Osteocyte (in vitro differentiated cells): ENCODE results near the gene ELMOD3. TPM values are rescaled to one million over a fixed set of nuclear protein-coding genes. Genes with fewer than 3 reads are reported as not detected.

ENCODE experiments used
- DNase-seq: peaks from one replicate; pipeline ENCODE4 v3.0.0; 2021; ENCODE audit warnings: mixed read lengths; ENCODE audit not compliant: unreplicated experiment; ENCODE audit errors: extremely low spot score
- H3K27ac Mint-ChIP-seq: one replicate; pipeline ENCODE4 v1.8.0; 2021; ENCODE audit warnings: mild to moderate bottlenecking, mixed read lengths; ENCODE audit not compliant: unreplicated experiment
- H3K27me3 Mint-ChIP-seq: one replicate; pipeline ENCODE4 v1.8.0; 2021; ENCODE audit warnings: mixed read lengths; ENCODE audit not compliant: unreplicated experiment
- H3K36me3 Mint-ChIP-seq: one replicate; pipeline ENCODE4 v1.8.0; 2021; ENCODE audit warnings: mixed read lengths; ENCODE audit not compliant: unreplicated experiment
- H3K4me1 Mint-ChIP-seq: one replicate; pipeline ENCODE4 v1.8.0; 2021; ENCODE audit warnings: mixed read lengths; ENCODE audit not compliant: unreplicated experiment
- H3K4me3 Mint-ChIP-seq: one replicate; pipeline ENCODE4 v1.8.0; 2021; ENCODE audit warnings: mild to moderate bottlenecking, moderate library complexity, mixed read lengths; ENCODE audit not compliant: unreplicated experiment
- H3K9me3 Mint-ChIP-seq: one replicate; pipeline ENCODE4 v1.8.0; 2021; ENCODE audit warnings: mixed read lengths; ENCODE audit not compliant: unreplicated experiment
- total RNA-seq: library from RNA; stranded (reverse); gene quantifications from 2 replicates; pipeline ENCODE4 v1.2.1, GENCODE V29; 2021
- TF ChIP-seq, protein P1 (sequence below): fragments of 200-600 bp; sonication (generic); IDR thresholded peaks from 2 replicates; pipeline ENCODE4 v1.5.0; 2021; ENCODE audit warnings: antibody characterized with exemption, mild to moderate bottlenecking, moderate library complexity

The ELMOD3 gene
- total RNA-seq, 1 donor from 2014 or later, result 21.1 TPM

DNA sequence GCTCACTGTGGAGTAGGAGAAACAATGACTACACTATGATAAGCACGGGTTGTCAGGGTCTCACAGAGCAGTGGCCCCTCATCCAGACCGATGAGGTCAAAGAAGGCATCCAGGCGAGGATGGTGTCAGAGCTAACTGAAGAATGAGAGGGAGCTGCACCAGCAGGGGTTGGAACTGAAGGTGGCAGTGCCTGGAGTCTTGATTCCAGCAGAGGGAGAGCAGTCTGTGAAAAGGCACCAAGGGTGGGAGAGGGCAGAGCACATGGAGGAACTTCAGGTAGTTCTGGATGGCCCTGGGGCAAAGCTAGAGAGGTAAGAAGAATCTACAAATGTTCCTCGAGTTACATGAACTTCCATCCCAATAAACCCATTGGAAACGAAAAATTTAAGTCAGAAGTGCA lies 12.6 kb downstream of the ELMOD3 start:
- Mint-ChIP-seq H3K27ac (no peak overlapping the region), H3K9me3 (no peaks in the 10 kb centered on the region), H3K36me3 (peaks cover 12% of the 10 kb centered on the region), H3K27me3 (no peaks in the 10 kb centered on the region), H3K4me3 (no peak overlapping the region), H3K4me1 (no peaks in the 10 kb centered on the region)
- DNase-seq, result no peak
- TF ChIP-seq, protein P1, sequence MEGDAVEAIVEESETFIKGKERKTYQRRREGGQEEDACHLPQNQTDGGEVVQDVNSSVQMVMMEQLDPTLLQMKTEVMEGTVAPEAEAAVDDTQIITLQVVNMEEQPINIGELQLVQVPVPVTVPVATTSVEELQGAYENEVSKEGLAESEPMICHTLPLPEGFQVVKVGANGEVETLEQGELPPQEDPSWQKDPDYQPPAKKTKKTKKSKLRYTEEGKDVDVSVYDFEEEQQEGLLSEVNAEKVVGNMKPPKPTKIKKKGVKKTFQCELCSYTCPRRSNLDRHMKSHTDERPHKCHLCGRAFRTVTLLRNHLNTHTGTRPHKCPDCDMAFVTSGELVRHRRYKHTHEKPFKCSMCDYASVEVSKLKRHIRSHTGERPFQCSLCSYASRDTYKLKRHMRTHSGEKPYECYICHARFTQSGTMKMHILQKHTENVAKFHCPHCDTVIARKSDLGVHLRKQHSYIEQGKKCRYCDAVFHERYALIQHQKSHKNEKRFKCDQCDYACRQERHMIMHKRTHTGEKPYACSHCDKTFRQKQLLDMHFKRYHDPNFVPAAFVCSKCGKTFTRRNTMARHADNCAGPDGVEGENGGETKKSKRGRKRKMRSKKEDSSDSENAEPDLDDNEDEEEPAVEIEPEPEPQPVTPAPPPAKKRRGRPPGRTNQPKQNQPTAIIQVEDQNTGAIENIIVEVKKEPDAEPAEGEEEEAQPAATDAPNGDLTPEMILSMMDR, result no peak

DNA sequence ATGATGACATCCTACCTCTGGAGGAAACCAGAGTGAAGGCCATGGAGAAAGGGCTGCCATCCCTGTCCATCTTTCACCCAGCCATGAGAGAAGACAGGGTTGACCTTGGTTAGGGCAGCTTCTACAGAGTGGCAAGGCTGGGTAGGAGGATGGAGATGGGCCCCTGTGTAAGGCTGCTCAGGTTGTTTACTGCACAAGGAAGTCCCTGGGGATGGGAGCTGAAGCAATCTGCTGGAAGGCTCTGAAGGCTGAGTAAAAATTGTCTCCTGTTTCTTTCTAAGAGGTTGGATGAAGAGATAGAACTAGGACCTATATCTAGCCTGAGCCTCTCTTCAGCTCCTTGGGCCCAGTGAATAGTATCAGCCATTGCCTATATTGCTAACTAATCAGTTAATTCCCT lies 14.4 kb downstream of the ELMOD3 start:
- Mint-ChIP-seq H3K27me3 (no peaks in the 10 kb centered on the region), H3K9me3 (peaks cover 2% of the 10 kb centered on the region), H3K4me1 (no peaks in the 10 kb centered on the region), H3K27ac (no peak overlapping the region), H3K4me3 (no peak overlapping the region), H3K36me3 (peaks cover 5% of the 10 kb centered on the region)
- DNase-seq, result no peak
- TF ChIP-seq, protein P1, result no peak

DNA sequence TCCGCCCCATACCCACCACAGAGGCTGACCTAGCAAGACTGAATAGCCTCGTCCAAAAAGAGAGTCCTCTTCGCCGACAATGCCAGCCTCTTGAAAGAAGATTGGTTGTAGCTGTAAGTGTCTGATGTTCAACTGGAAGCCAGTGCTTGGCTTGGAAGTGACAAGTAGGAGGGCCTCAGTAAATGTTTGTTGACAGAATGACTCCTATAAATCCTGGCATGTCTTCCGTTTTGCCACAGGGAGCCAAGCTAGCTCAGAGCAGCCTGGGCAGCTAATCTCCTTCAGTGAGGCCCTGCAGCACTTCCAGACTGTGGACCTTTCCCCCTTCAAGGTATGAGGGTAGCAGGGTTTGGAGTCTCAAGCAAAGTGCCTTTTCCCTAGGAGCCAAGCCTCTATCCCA lies 14.9 kb downstream of the ELMOD3 start:
- TF ChIP-seq, protein P1, result no peak
- H3K27me3 Mint-ChIP-seq, result no peaks in the 10 kb centered on the region
- H3K4me3 Mint-ChIP-seq, result no peak overlapping the region
- no peak for DNase-seq
- H3K27ac Mint-ChIP-seq, result no peak overlapping the region
- H3K4me1 Mint-ChIP-seq, result no peaks in the 10 kb centered on the region
- H3K9me3 Mint-ChIP-seq, result peaks cover 4% of the 10 kb centered on the region
- peaks cover 7% of the 10 kb centered on the region for H3K36me3 Mint-ChIP-seq

DNA sequence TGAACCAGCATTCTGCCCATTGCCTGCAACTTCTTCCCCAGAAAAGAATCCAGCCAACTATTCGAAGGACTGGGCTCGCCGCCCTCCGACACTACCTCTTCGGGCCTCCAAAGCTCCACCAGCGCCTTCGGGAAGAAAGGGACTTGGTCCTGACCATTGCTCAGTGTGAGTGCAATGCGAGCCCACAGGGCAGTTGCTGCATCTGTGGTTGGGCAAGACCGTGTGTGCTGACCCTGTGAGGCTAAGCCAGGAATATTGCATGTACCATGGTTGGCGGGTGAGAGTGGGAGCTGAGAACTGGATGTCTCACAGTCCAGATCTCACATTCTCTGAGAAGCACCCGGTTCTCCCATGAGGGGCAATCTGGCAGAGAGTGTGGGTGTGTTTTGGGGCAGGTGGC lies 16.5 kb downstream of the ELMOD3 start:
- no peak overlapping the region for H3K27ac Mint-ChIP-seq
- TF ChIP-seq, protein P1, result no peak
- no peak overlapping the region for H3K4me3 Mint-ChIP-seq
- DNase-seq, result no peak
- no peaks in the 10 kb centered on the region for H3K27me3 Mint-ChIP-seq
- peaks cover 16% of the 10 kb centered on the region for H3K36me3 Mint-ChIP-seq
- peaks cover 4% of the 10 kb centered on the region for H3K9me3 Mint-ChIP-seq
- H3K4me1 Mint-ChIP-seq, result no peaks in the 10 kb centered on the region

DNA sequence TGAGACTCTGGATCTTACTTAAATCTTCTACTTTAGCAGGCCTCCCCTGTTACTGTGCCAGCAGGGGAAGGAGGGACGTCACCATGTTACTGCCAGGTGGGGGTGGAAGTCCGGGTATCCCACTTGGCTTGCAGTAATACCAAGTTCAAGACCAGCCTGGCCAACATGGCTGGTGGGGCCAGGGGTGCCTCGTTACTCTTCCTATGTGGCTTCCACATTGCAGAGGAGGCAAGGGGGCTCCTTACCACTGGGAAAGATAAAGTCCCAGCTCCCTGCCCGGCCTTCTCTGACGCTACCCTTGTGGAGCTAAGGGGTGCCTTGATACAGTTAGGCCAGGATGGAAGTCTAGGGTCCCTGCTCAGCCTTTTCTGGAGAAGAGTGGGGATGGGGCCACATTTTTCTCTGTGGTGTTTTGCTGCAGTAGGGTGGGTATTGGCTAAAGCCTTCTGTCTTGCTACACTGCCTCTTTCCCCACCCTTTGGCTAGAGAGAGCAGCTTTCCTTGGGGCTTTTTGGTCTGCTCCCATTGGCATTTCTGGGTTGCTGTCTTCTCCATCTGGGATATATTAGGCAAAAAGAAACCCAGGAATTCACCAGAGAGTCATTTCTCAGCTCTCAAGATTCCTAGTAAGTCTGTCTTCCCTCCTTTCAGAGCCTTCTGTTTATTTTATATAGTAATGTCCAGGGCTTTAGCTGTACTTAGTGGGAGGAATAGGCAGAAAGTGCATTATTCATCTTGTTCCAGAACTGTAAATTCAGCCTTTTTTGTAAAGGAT lies 21.9 kb downstream of the ELMOD3 start:
- peaks cover 46% of the 10 kb centered on the region for H3K36me3 Mint-ChIP-seq
- no peaks in the 10 kb centered on the region for H3K27me3 Mint-ChIP-seq
- H3K4me3 Mint-ChIP-seq, result no peak overlapping the region
- no peak for DNase-seq
- H3K4me1 Mint-ChIP-seq, result no peaks in the 10 kb centered on the region
- TF ChIP-seq, protein P1, result no peak
- H3K9me3 Mint-ChIP-seq, result peaks cover 4% of the 10 kb centered on the region
- H3K27ac Mint-ChIP-seq, result no peak overlapping the region
